GM06990 (cell line): ENCODE data around the gene CAPN11.

Source experiments
- DNase-seq: peaks from one replicate; pipeline ENCODE4 v3.0.0-alpha.2; 2011; ENCODE audit not compliant: insufficient read length; ENCODE audit errors: extremely low read depth
- H3K27me3 ChIP-seq: replicated peaks from 2 replicates; pipeline ENCODE4 v1.6.0; 2011; ENCODE audit warnings: low read length; ENCODE audit not compliant: control insufficient read depth, insufficient read depth
- H3K36me3 ChIP-seq: 2 replicates; pipeline ENCODE4 v1.5.1; 2011; ENCODE audit warnings: low read length; ENCODE audit not compliant: control insufficient read depth, insufficient read depth
- H3K4me3 ChIP-seq: replicated peaks from 2 replicates; pipeline ENCODE4 v1.5.1; 2011; ENCODE audit warnings: low read depth, mild to moderate bottlenecking, control low read depth, low read length
- TF ChIP-seq, protein P1 (sequence below): IDR thresholded peaks from 2 replicates; pipeline ENCODE4 v1.5.1; 2011; ENCODE audit warnings: low read length, control low read depth, mild to moderate bottlenecking, inconsistent platforms; ENCODE audit not compliant: insufficient read depth, poor library complexity, severe bottlenecking

CAPN11 gene

DNA sequence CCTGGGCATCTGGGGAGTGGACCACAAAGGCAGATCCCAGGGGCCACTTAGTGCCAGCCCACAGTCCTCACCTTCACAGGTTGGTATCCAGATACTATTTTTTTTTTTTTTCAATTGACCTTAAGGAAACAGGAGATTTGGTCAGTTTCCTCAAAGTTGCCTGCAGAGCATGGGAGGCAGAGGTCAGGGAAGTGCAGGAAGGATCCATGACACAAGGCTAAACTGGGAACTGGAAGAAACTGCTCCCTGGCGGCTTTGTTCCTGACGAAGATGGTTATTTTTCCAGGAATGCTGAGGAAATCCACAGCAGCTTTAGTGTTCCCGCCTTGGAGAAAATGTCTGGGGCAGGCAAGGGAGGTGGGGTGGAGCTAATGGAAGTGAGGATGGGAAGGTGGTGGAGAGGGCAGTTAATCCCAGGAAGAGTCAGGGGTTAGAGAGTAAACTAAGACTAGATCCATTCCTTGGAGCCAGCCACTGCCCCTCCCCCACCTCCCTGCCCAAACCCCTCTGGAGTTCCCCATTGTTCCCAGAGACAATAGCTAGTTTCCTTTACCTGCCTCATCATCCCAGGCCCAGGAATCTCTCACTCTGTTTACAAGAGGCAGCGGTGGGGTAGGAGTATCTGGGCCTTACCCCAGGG, 43.8 kb downstream of the CAPN11 start:
- H3K4me3 ChIP-seq = no peak overlapping the region
- TF ChIP-seq, protein P1, sequence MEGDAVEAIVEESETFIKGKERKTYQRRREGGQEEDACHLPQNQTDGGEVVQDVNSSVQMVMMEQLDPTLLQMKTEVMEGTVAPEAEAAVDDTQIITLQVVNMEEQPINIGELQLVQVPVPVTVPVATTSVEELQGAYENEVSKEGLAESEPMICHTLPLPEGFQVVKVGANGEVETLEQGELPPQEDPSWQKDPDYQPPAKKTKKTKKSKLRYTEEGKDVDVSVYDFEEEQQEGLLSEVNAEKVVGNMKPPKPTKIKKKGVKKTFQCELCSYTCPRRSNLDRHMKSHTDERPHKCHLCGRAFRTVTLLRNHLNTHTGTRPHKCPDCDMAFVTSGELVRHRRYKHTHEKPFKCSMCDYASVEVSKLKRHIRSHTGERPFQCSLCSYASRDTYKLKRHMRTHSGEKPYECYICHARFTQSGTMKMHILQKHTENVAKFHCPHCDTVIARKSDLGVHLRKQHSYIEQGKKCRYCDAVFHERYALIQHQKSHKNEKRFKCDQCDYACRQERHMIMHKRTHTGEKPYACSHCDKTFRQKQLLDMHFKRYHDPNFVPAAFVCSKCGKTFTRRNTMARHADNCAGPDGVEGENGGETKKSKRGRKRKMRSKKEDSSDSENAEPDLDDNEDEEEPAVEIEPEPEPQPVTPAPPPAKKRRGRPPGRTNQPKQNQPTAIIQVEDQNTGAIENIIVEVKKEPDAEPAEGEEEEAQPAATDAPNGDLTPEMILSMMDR = no peak

DNA sequence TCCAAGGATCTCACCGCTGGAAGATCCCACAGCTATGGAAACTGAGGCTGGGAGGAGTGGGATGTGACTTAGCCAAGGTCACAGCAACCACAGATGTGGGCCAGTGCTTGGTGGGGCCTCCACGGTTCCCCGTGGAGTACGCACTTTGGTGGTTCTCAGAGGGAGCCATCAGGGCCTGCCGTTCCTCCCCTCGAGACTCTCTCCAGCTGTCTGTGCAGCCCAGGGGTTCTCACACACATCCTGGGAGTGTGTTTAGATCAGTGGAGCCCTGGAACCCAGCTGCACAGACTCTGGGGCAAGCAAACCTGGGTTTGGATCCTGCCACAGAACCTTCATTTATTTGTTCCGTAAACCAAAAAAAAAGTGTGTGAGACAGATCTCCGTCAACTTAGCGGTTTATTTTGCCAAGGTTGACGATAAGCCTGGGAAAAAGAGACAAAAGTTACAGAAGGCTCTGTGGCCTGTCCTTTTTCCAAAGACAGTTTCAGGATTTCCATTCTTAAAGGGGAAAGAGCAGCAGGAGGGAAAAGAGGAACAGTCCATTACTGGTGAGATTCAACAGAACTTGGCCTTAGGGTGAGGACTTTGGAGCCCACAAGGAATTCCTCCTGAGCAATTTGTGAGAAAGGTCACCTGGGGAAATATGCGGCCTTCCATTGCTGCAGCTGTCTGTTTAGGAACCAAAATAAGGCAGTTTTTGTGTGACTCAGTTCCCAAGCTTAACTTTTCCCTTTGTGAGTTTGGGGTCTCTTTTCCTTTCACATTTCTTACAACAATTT, 44.5 kb downstream of the CAPN11 start:
- TF ChIP-seq, protein P1 = no peak
- Histone ChIP-seq H3K4me3 (no peak overlapping the region), H3K36me3 (no peaks in the 10 kb centered on the region)

More for the DNA sequence above, 43.8 kb downstream of the CAPN11 start:
- no peaks in the 10 kb centered on the region for H3K27me3 ChIP-seq
- H3K36me3 ChIP-seq = no peaks in the 10 kb centered on the region
- no peak for DNase-seq

DNA sequence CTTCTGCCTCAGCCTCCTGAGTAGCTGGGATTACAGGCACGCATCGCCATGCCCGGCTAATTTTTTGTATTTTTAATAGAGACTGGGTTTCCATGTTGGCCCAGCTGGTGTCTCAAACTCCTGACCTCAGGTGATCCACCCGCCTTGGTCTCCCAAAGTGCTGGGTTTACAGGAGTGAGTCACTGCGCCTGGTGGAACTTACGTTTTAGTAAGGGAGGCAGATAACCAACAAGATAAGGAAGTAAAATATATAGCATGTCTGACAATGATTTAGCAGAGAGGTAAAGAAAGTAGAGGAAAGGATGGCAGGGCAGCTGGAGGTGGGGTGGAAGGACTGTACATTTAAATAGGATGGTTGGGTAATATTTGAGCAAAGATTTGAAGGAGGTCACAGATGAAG, 45.3 kb downstream of the CAPN11 start:
- Histone ChIP-seq H3K27me3 (no peaks in the 10 kb centered on the region), H3K4me3 (no peak overlapping the region), H3K36me3 (no peaks in the 10 kb centered on the region)
- no peak for DNase-seq
- TF ChIP-seq, protein P1 = no peak

More for the DNA sequence above, 44.5 kb downstream of the CAPN11 start:
- DNase-seq = no peak
- H3K27me3 ChIP-seq = no peaks in the 10 kb centered on the region

DNA sequence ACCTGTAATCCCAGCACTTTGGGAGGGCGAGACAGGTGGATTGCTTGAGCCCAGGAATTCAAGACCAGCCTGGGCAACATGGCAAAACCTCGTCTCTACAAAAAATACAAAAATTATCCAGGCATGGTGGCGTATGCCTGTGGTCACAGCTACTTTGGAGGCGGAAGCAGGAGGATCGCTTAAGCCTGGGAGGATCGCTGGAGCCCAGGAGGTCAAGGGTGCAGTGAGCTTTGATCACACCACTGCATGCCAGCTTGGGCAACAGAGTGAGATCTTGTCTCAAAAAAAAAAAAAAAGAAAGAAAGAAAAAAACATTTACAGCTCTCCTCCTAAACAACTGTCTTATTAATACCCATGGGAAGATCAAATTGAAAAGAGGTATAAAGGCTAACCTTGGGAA, 49.3 kb downstream of the CAPN11 start:
- DNase-seq = no peak
- TF ChIP-seq, protein P1 = no peak
- no peaks in the 10 kb centered on the region for H3K36me3 ChIP-seq
- no peak overlapping the region for H3K4me3 ChIP-seq
- no peaks in the 10 kb centered on the region for H3K27me3 ChIP-seq

DNA sequence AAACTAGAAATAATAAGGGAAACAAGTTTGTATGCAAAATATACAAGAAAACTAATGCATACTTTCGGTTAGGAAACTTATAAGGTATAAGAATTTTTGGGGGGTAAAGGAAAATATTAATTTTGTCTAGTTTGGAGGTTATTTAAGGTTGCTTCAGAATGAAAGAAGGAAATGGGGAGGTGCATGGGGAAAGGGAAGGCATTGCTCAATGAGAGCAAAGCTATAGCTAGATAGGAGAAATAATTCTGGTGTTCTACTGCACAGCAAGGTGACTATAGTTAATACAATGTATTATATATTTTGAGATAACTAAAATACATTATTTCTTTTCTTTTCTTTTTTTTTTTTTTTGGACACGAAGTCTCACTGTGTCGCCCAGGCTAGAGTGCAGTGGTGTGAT, 52.7 kb downstream of the CAPN11 start:
- Histone ChIP-seq H3K36me3 (no peaks in the 10 kb centered on the region), H3K27me3 (no peaks in the 10 kb centered on the region), H3K4me3 (no peak overlapping the region)
- TF ChIP-seq, protein P1 = no peak
- no peak for DNase-seq

DNA sequence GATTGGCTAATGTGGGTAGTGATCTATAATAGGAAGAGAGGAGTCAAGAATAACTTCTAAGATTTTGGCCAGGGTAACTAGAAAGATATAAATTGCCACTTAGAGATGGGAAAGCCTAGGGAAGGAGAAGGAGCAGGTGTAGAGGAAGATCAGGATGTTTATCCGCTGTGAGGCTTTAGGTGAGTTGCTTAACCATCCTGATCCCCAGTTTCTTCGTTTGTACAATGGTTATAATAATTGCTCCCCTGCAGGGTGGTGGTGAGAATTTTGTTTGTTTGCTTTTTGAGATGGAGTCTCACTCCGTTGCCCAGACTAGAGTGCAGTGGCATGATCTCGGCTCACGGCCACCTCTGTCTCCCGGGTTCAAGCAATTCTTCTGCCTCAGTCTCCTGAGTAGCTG, 55.7 kb downstream of the CAPN11 start:
- no peak overlapping the region for H3K4me3 ChIP-seq
- H3K36me3 ChIP-seq = no peaks in the 10 kb centered on the region
- DNase-seq = no peak
- no peaks in the 10 kb centered on the region for H3K27me3 ChIP-seq
- TF ChIP-seq, protein P1 = no peak
